H1 (cell line): ENCODE measurements around the gene UVSSA. TPM values are rescaled to one million over a fixed set of nuclear protein-coding genes. Genes with fewer than 3 reads are reported as not detected.

Experiments
- CTCF ChIA-PET: fragments of 300-600 bp; sonication (Branson Sonifier 250); formaldehyde crosslinking; loops from one replicate; lab custom pipeline; 2021; ENCODE audit not compliant: partially characterized antibody; lab: Charles Lee
- POLR2A ChIA-PET: fragments of 300-600 bp; sonication (Branson Sonifier 250); formaldehyde crosslinking; loops from one replicate; lab custom pipeline; 2021; ENCODE audit warnings: inconsistent platforms; ENCODE audit not compliant: partially characterized antibody; lab: Charles Lee
- DNase-seq, 2 experiments: peaks; one replicate each; pipeline versions ENCODE4 v3.0.0 to v3.0.0-alpha.2; 2010 to 2022; ENCODE audit warnings: low spot score in 2 of 2, low read depth in 1 of 2, mixed read lengths in 1 of 2
- FAIRE-seq: peaks from 2 replicates; lab custom pipeline; 2011; peaks lifted over from hg19 to GRCh38; lab: Jason Lieb, UNC
- H2AFZ ChIP-seq: 2 replicates; pipeline ENCODE4 v1.8.1; 2012; ENCODE audit warnings: low read length, inconsistent platforms
- H2AK5ac ChIP-seq: 2 replicates; pipeline ENCODE4 v1.6.1; 2013; ENCODE audit warnings: low read depth, low read length
- H2BK120ac ChIP-seq: replicated peaks from 2 replicates; pipeline ENCODE3; 2013; ENCODE audit warnings: low read depth, low read length, inconsistent platforms
- H2BK12ac ChIP-seq: 2 replicates; pipeline ENCODE4 v1.6.1; 2013; ENCODE audit warnings: low read depth, low read length
- H2BK15ac ChIP-seq: 2 replicates; pipeline ENCODE4 v1.6.1; 2013; ENCODE audit warnings: low read length
- H2BK20ac ChIP-seq: 2 replicates; pipeline ENCODE4 v1.6.1; 2013; ENCODE audit warnings: low read length
- H2BK5ac ChIP-seq: 2 replicates; pipeline ENCODE4 v1.6.1; 2013; ENCODE audit warnings: low read depth, low read length
- H3K14ac ChIP-seq: 2 replicates; pipeline ENCODE4 v1.6.1; 2013; ENCODE audit warnings: inconsistent platforms; ENCODE audit not compliant: insufficient read length
- H3K18ac ChIP-seq: 2 replicates; pipeline ENCODE4 v1.6.1; 2013; ENCODE audit warnings: low read length; ENCODE audit errors: extremely low read depth
- H3K23ac ChIP-seq: 2 replicates; pipeline ENCODE4 v1.6.1; 2013; ENCODE audit warnings: inconsistent platforms; ENCODE audit not compliant: insufficient read length
- H3K23me2 ChIP-seq: 2 replicates; pipeline ENCODE4 v1.6.1; 2013; ENCODE audit warnings: low read depth, low read length
- H3K27ac ChIP-seq: 2 replicates; pipeline ENCODE4 v1.6.1; 2011; ENCODE audit warnings: low read depth, low read length, inconsistent platforms
- H3K27me3 ChIP-seq, 4 experiments: replicated peaks in 1 of 4; 1 replicate in 1 of 4; 2 replicates in 3 of 4; pipeline versions ENCODE4 v1.6.1 to v1.8.1; 2011 to 2013; ENCODE audit warnings: low read length in 3 of 4, mild to moderate bottlenecking in 3 of 4, inconsistent platforms in 2 of 4, mixed read lengths in 2 of 4, moderate library complexity in 1 of 4; ENCODE audit not compliant: control insufficient read depth in 3 of 4, insufficient read depth in 3 of 4; ENCODE audit errors: extremely low read depth in 1 of 4
- H3K36me3 ChIP-seq, 4 experiments: 2 replicates each; pipeline versions ENCODE4 v1.6.1 to v1.8.1; 2011 to 2013; ENCODE audit warnings: mild to moderate bottlenecking in 4 of 4, low read length in 3 of 4, moderate library complexity in 2 of 4, control low read depth in 1 of 4, inconsistent platforms in 1 of 4; ENCODE audit not compliant: insufficient read depth in 4 of 4, control insufficient read depth in 2 of 4
- H3K4ac ChIP-seq: replicated peaks from 2 replicates; pipeline ENCODE3; 2013; ENCODE audit warnings: low read length, low read depth, mixed read lengths, inconsistent platforms; ENCODE audit not compliant: insufficient read length
- H3K4me1 ChIP-seq, 4 experiments: replicated peaks in 1 of 4; 1 replicate in 1 of 4; 2 replicates in 3 of 4; pipeline versions ENCODE4 v1.6.1 to v1.8.1; 2011 to 2013; ENCODE audit warnings: low read length in 3 of 4, inconsistent platforms in 2 of 4, mixed read lengths in 1 of 4; ENCODE audit not compliant: insufficient read depth in 4 of 4, control insufficient read depth in 3 of 4
- H3K4me2 ChIP-seq, 2 experiments: 2 replicates each; pipeline versions ENCODE4 v1.6.1 to v1.8.1; 2011 to 2013; ENCODE audit warnings: low read depth in 2 of 2, low read length in 2 of 2, control low read depth in 1 of 2, inconsistent platforms in 1 of 2, mild to moderate bottlenecking in 1 of 2; ENCODE audit not compliant: insufficient read depth in 1 of 2
- H3K4me3 ChIP-seq, 4 experiments: fragments of 200-600, 300-600 bp in 1 of 4; sonication (generic), shearing (Covaris generic), sonication (Bioruptor Twin) in 1 of 4; 2 replicates each; pipeline versions ENCODE4 v1.5.1 to v1.8.1; 2011 to 2016; ENCODE audit warnings: low read length in 4 of 4, low read depth in 3 of 4, control low read depth in 2 of 4, inconsistent platforms in 2 of 4, mild to moderate bottlenecking in 2 of 4, mixed read lengths in 1 of 4, moderate library complexity in 1 of 4; ENCODE audit not compliant: insufficient read depth in 2 of 4; ENCODE audit errors: extremely low read depth in 1 of 4
- H3K56ac ChIP-seq: replicated peaks from 2 replicates; pipeline ENCODE3; 2013; ENCODE audit warnings: low read depth, mild to moderate bottlenecking, mixed read lengths, low read length, inconsistent platforms; ENCODE audit not compliant: insufficient read length
- H3K79me1 ChIP-seq: 2 replicates; pipeline ENCODE4 v1.6.1; 2013; ENCODE audit warnings: low read depth, low read length, control low read depth
- H3K79me2 ChIP-seq, 2 experiments: 2 replicates each; pipeline versions ENCODE4 v1.6.1 to v1.8.1; 2012 to 2013; ENCODE audit warnings: low read length in 2 of 2, mild to moderate bottlenecking in 2 of 2, inconsistent platforms in 1 of 2; ENCODE audit not compliant: insufficient read depth in 2 of 2, control insufficient read depth in 1 of 2
- H3K9ac ChIP-seq, 4 experiments: replicated peaks in 1 of 4; 1 replicate in 1 of 4; 2 replicates in 3 of 4; pipeline versions ENCODE4 v1.6.1 to v1.8.1; 2011 to 2013; ENCODE audit warnings: low read depth in 3 of 4, low read length in 3 of 4, control low read depth in 2 of 4, mild to moderate bottlenecking in 2 of 4, moderate library complexity in 2 of 4, inconsistent platforms in 1 of 4; ENCODE audit errors: extremely low read depth in 1 of 4
- H3K9me3 ChIP-seq, 2 experiments: 2 replicates each; pipeline versions ENCODE4 v1.6.1 to v1.8.1; 2012 to 2013; ENCODE audit warnings: mild to moderate bottlenecking in 2 of 2, moderate library complexity in 2 of 2, control low read depth in 1 of 2, inconsistent platforms in 1 of 2, low read depth in 1 of 2, low read length in 1 of 2, mixed read lengths in 1 of 2; ENCODE audit not compliant: insufficient read depth in 2 of 2
- H4K20me1 ChIP-seq, 2 experiments: replicated peaks in 1 of 2; 2 replicates each; pipeline versions ENCODE3 to v1.8.1; 2011 to 2013; ENCODE audit warnings: inconsistent platforms in 2 of 2, low read length in 2 of 2, mild to moderate bottlenecking in 1 of 2; ENCODE audit not compliant: insufficient read depth in 2 of 2, control insufficient read depth in 1 of 2
- H4K5ac ChIP-seq: 2 replicates; pipeline ENCODE4 v1.6.1; 2013; ENCODE audit warnings: low read length, low read depth, mixed read lengths, inconsistent platforms; ENCODE audit not compliant: insufficient read length
- H4K8ac ChIP-seq: 2 replicates; pipeline ENCODE4 v1.8.0; 2013; ENCODE audit warnings: mild to moderate bottlenecking, moderate library complexity, low read length, inconsistent platforms; ENCODE audit not compliant: insufficient read depth; ENCODE audit errors: extremely low read depth
- H4K91ac ChIP-seq: replicated peaks from 2 replicates; pipeline ENCODE3; 2013; ENCODE audit warnings: low read length, mixed read lengths, inconsistent platforms; ENCODE audit not compliant: insufficient read length
- CHD1 ChIP-seq: IDR thresholded peaks from 2 replicates; pipeline ENCODE4 v1.6.1; 2012; ENCODE audit warnings: low read depth, low read length, improper control_type of control experiment
- CHD2 ChIP-seq: IDR thresholded peaks from 2 replicates; pipeline ENCODE4 v1.6.1; 2012; ENCODE audit warnings: low read length, improper control_type of control experiment
- CTCF ChIP-seq, 3 experiments: IDR thresholded peaks; 1 replicate in 2 of 3; 2 replicates in 1 of 3; pipeline versions ENCODE4 v1.5.1 to v1.6.1; 2011; ENCODE audit warnings: low read length in 3 of 3, mild to moderate bottlenecking in 3 of 3, inconsistent platforms in 2 of 3, low read depth in 1 of 3, moderate library complexity in 1 of 3; ENCODE audit not compliant: insufficient read depth in 1 of 3; ENCODE audit errors: control extremely low read depth in 1 of 3
- E2F6 ChIP-seq: IDR thresholded peaks from 2 replicates; pipeline ENCODE4 v1.6.1; 2012; ENCODE audit warnings: inconsistent platforms
- HDAC6 ChIP-seq: IDR thresholded peaks from one replicate; pipeline ENCODE4 v1.7.1; 2012; ENCODE audit warnings: low read depth, mild to moderate bottlenecking, inconsistent platforms, low read length, moderate library complexity
- PHF8 ChIP-seq: fragments of 200-600 bp; sonication (generic); conservative IDR thresholded peaks from 2 replicates; pipeline ENCODE4 v1.7.1; 2012; ENCODE audit warnings: low read depth, mild to moderate bottlenecking, inconsistent platforms, low read length, moderate library complexity
- SP1 ChIP-seq: IDR thresholded peaks from 2 replicates; pipeline ENCODE4 v1.6.1; 2011; ENCODE audit warnings: low read depth, low read length
- SUZ12 ChIP-seq: fragments of 200-600 bp; sonication (generic); IDR thresholded peaks from 2 replicates; pipeline ENCODE4 v1.6.1; 2012; ENCODE audit warnings: mild to moderate bottlenecking, inconsistent platforms, low read length, moderate library complexity, mixed read lengths
- ZNF274 ChIP-seq: IDR thresholded peaks from 2 replicates; pipeline ENCODE4 v1.7.0; 2012; ENCODE audit warnings: low read length, borderline replicate concordance; ENCODE audit errors: extremely low read depth
- WGBS, 2 experiments: shearing (Covaris generic) in 1 of 2; methylation state at CpG; one replicate each; pipeline versions ENCODE4 v1.1.6 to v1.1.7; 2013 to 2015; ENCODE audit warnings: low lambda C conversion rate in 2 of 2, mixed read lengths in 2 of 2, inconsistent platforms in 1 of 2, low coverage in 1 of 2, missing lambda C conversion rate in 1 of 2; ENCODE audit not compliant: insufficient replicate concordance in 2 of 2, insufficient coverage in 1 of 2, insufficient read length in 1 of 2; ENCODE audit errors: extremely low coverage in 1 of 2, missing lambda C conversion rate in 1 of 2; 5-methylcytosine and 5-hydroxymethylcytosine counted together
- polyA plus RNA-seq, 7 experiments: library from polyadenylated mRNA; depleted of rRNA in 3 of 7; stranded (reverse) in 5 of 7; unstranded in 2 of 7; fragments of >200 nt in 5 of 7; fragments of 200-250 nt in 2 of 7; gene quantifications; 1 replicate in 5 of 7; 2 replicates in 1 of 7; 4 replicates in 1 of 7; pipeline versions ENCODE4 v1.2.1 to v1.2.3, GENCODE V29; 2011 to 2013; ENCODE audit warnings: missing spikeins in 2 of 7, mixed read lengths in 2 of 7
- total RNA-seq: library from RNA; stranded (reverse); fragmentation: NEBNext Ultra II Directional; extraction: Animal tissue kit (Norgen Biotek cat#: 25700); gene quantifications from 2 replicates; pipeline ENCODE4 v1.2.1, GENCODE V29; 2021

Gene UVSSA
- total and polyA plus RNA-seq, 2 of the 8 experiments (the other 6 are each of a cell fraction or from before 2014, with no cell fraction given): 14.5 to 19.4 TPM

GRCh38 chr4:1323635-1324442 lies 23.2 kb upstream of the UVSSA start:
- H3K23ac ChIP-seq: no peak overlapping the region
- H3K27me3 ChIP-seq: no peaks in the 10 kb centered on the region
- peaks cover 0 to 19% of the 10 kb centered on the region in 2 experiments for H4K20me1 ChIP-seq
- no peak overlapping the region for H3K27ac ChIP-seq
- no peak overlapping the region for H4K5ac ChIP-seq
- H3K4me2 ChIP-seq: no peak overlapping the region
- no peak overlapping the region for H3K9ac ChIP-seq
- H2BK5ac ChIP-seq: no peak overlapping the region
- H3K4me3 ChIP-seq: no peak overlapping the region
- H2AK5ac ChIP-seq: no peak overlapping the region
- H2AFZ ChIP-seq: no peak overlapping the region
- no peaks in the 10 kb centered on the region; a peak in 1 of 4 replicates for H3K79me2 ChIP-seq
- peaks cover 6% of the 10 kb centered on the region for H3K79me1 ChIP-seq
- no peak overlapping the region for H2BK120ac ChIP-seq
- H3K9me3 ChIP-seq: no peaks in the 10 kb centered on the region
- H3K14ac ChIP-seq: no peak overlapping the region
- no peak overlapping the region for H3K18ac ChIP-seq
- H3K4ac ChIP-seq: no peak overlapping the region
- H2BK15ac ChIP-seq: no peak overlapping the region
- no peak overlapping the region for H2BK20ac ChIP-seq
- no peak overlapping the region for H2BK12ac ChIP-seq
- peaks cover 11% of the 10 kb centered on the region; the same call in 1 of the 2 replicates for H3K23me2 ChIP-seq
- ChIA-PET POLR2A (interaction anchor here (0.9 kb wide), 1 partner anchor 9 kb away, joined by 3 read pairs; no protein-coding TSS in a partner anchor), CTCF (interaction anchor here (1.0 kb wide), 1 partner anchor 38 kb away, joined by 3 read pairs; no protein-coding TSS in a partner anchor)
- no peak overlapping the region for H4K8ac ChIP-seq
- H3K4me1 ChIP-seq: no peaks in the 10 kb centered on the region
- H3K56ac ChIP-seq: no peak overlapping the region
- 96% methylated on average over 11 of the region's 11 CpGs; no CpG with 5 or more reads in 1 of the 2 experiments for WGBS, 2 experiments
- no peak for DNase-seq
- H4K91ac ChIP-seq: no peak overlapping the region
- H3K36me3 ChIP-seq: peaks cover 9 to 28% (median 21%) of the 10 kb centered on the region in 4 experiments; a peak in 6 of 8 replicates
- FAIRE-seq: no peak
- no peak for TF ChIP-seq CHD1
- TF ChIP-seq SUZ12: no peak
- no peak for TF ChIP-seq PHF8
- TF ChIP-seq CTCF (IDR thresholded peaks at IDR 0.05; ENCODE audit: control extremely low read depth in 1 of 3, insufficient read depth in 1 of 3, low read depth in 1 of 3, low read length in 3 of 3): no peak
- no peak for TF ChIP-seq HDAC6
- no peak for TF ChIP-seq SP1
- TF ChIP-seq ZNF274: no peak
- TF ChIP-seq CHD2: no peak
- TF ChIP-seq E2F6: no peak
